ENCODE measurements around the gene CXorf38. TPM values are rescaled to one million over a fixed set of nuclear protein-coding genes. Genes with fewer than 3 reads are reported as not detected.
A peak's percentile ranks its signal among the peaks of the same experiment; 100 is the strongest.
"Not testable (repeated sequence)": the region's sequence is repeated elsewhere in the genome, so short reads cannot be mapped to it uniquely, and the experiment has no call there.

Gene CXorf38
- total RNA-seq, 2 experiments from 2014 or later = 19.5 to 19.8 TPM

DNA sequence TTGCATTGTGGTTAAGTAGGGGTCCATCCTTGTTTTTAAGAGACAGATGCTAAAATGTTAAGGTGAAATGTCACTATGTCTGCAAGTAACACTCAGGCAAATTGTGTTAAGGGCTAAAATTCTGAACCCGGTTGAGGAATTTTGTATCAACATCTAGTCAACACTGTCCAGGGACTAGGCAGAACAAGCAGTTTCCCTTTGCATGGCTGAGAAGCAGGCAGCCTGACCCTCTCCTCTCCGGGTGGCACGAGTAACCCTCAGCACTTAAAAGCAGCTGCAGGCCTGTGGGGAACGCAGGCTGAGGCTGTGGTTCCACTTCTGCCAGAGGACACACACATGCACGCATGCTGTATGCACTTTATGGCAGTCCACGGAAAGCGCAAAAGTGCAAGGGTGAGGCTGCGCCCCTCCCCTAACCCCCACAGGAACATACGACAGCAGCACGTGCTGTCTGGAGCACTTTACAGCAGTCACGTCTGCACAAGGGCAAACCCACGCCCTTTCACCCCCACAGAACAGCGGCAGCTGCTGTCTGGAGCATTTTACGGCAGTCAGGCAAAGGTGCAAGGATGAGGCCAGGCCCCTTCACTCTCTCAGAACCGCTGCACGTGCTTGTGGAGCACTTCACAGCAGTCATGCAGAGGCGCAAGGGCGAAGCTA, 24.8 kb downstream of the CXorf38 start:
- ChIA-PET POLR2A (no interaction called here), CTCF (no interaction called here)
- H3K9me3 Mint-ChIP-seq = no peaks in the 10 kb centered on the region

DNA sequence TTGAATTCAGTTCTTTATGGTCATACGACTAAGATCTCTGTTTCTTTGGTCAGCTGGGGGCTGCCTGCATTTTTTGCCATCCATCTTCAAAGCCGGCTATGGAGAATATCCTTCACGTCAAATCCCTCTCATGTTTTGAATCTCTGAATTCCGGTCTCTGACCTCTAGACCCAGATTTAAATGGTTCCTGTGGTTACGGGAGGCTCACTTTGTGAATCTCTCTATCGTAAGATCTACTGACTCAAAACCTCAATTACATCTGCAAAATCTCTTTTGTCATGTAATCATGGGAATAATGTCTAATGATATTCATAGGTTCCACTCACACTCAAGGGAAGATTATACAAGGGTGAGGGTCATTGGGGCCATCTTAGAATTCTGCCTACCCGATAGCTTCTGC, 29.8 kb downstream of the CXorf38 start:
- CTCF ChIA-PET = interaction anchor here (0.6 kb wide), 1 partner anchor 79 kb away, joined by 3 read pairs; no protein-coding TSS in a partner anchor
- DNase-seq = no peak
- Mint-ChIP-seq H3K36me3 (ENCODE audit: low read depth) (no peaks in the 10 kb centered on the region), H3K27me3 (no peaks in the 10 kb centered on the region), H3K27ac (no peak overlapping the region), H3K4me1 (no peaks in the 10 kb centered on the region), H3K9me3 (no peaks in the 10 kb centered on the region), H3K4me3 (no peak overlapping the region)
- POLR2A ChIA-PET = no interaction called here

More for the DNA sequence above, 24.8 kb downstream of the CXorf38 start:
- Mint-ChIP-seq H3K4me1 (no peaks in the 10 kb centered on the region), H3K27me3 (no peaks in the 10 kb centered on the region), H3K27ac (no peak overlapping the region), H3K4me3 (no peak overlapping the region), H3K36me3 (ENCODE audit: low read depth) (peaks cover 3% of the 10 kb centered on the region)
- DNase-seq = no peak

DNA sequence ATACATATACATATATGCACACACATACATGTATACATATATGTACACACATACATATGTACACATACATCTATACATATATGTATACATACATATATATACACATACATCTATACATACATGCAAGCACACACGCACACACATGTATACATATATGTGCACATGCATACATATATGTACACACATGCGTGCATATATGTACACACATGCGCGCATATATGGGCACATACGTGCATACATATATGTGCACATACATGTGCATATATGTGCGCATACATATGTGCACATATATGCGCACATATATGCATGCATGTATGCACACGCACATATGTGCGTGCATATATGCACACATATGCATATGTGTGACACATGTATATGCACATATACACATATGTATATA, 31.4 kb downstream of the CXorf38 start:
- H3K27me3 Mint-ChIP-seq = no peaks in the 10 kb centered on the region
- ChIA-PET POLR2A (no interaction called here), CTCF (no interaction called here)
- H3K27ac Mint-ChIP-seq = no peak overlapping the region
- H3K36me3 Mint-ChIP-seq (ENCODE audit: low read depth) = no peaks in the 10 kb centered on the region
- H3K9me3 Mint-ChIP-seq = no peaks in the 10 kb centered on the region
- H3K4me1 Mint-ChIP-seq = no peaks in the 10 kb centered on the region
- H3K4me3 Mint-ChIP-seq = no peak overlapping the region
- no peak for DNase-seq

GRCh38 chrX:40612511-40612910, 34.9 kb downstream of the CXorf38 start:
- H3K27ac Mint-ChIP-seq = no peak overlapping the region
- DNase-seq = no peak
- CTCF ChIA-PET = interaction anchor here (0.6 kb wide), 1 partner anchor 182 kb away, joined by 3 read pairs; no protein-coding TSS in a partner anchor

GRCh38 chrX:40607381-40607780, 40.0 kb downstream of the CXorf38 start:
- Mint-ChIP-seq H3K9me3 (no peaks in the 10 kb centered on the region), H3K27me3 (no peaks in the 10 kb centered on the region), H3K4me1 (no peaks in the 10 kb centered on the region), H3K27ac (no peak overlapping the region), H3K4me3 (no peak overlapping the region), H3K36me3 (ENCODE audit: low read depth) (peaks cover 4% of the 10 kb centered on the region)
- ChIA-PET CTCF (no interaction called here), POLR2A (interaction anchor here (0.6 kb wide), 1 partner anchor 31 kb away, joined by 4 read pairs; no protein-coding TSS in a partner anchor)
- DNase-seq = no peak

More at GRCh38 chrX:40612511-40612910, 34.9 kb downstream of the CXorf38 start:
- no peaks in the 10 kb centered on the region for H3K27me3 Mint-ChIP-seq
- H3K4me1 Mint-ChIP-seq = no peaks in the 10 kb centered on the region
- H3K36me3 Mint-ChIP-seq (ENCODE audit: low read depth) = no peaks in the 10 kb centered on the region
- H3K4me3 Mint-ChIP-seq = no peak overlapping the region
- POLR2A ChIA-PET = no interaction called here
- H3K9me3 Mint-ChIP-seq = no peaks in the 10 kb centered on the region

GRCh38 chrX:40603446-40603845, 43.9 kb downstream of the CXorf38 start:
- Mint-ChIP-seq H3K4me3 (no peak overlapping the region), H3K9me3 (no peaks in the 10 kb centered on the region), H3K27ac (no peak overlapping the region), H3K27me3 (no peaks in the 10 kb centered on the region), H3K4me1 (no peaks in the 10 kb centered on the region), H3K36me3 (ENCODE audit: low read depth) (peaks cover 20% of the 10 kb centered on the region)
- ChIA-PET POLR2A (no interaction called here), CTCF (no interaction called here)
- no peak for DNase-seq

DNA sequence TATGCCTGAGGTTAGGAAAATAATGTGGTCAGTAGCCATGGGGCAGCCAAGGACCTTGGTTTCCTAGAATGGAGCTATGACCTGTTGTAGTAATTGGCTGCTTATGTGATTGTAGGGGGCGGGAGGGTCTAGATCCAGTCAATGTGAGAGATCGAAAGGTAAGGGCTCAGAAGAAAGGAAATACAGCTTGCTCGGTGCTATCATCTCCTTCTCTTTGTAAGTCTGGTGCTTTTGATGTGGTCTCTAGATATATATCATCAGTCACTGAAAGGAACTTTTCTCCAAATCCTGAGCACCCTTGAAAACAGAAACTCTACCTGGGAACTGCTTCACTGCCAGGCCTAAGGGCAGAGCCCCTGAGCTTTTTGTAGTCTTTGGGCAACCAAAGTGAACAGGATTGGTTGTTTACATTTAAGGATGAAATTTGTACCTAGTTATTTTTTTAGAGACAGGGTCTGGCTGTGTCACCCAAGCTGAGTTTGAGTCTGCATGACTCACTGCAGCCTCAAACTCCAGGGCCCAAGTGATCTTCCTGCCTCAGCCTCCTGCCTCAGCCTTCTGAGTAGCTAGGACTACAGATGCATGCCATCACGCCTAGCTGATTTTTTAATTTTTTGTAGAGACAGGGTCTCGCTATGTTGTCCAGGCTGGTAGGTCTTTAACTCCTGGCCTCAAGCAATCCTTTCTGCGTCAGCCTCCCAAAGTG, 57.6 kb downstream of the CXorf38 start:
- not testable (repeated sequence) for H3K27me3 Mint-ChIP-seq, H3K9me3 Mint-ChIP-seq
- Mint-ChIP-seq H3K27ac (peak overlapping the region; percentile 82), H3K4me1 (peaks cover 37% of the 10 kb centered on the region), H3K36me3 (ENCODE audit: low read depth) (peaks cover 24% of the 10 kb centered on the region), H3K4me3 (peak overlapping the region; percentile 40)
- CTCF ChIA-PET = interaction anchor here (0.6 to 1.5 kb wide), 4 partner anchors 46 to 572 kb away, joined by 3 to 6 read pairs (median 3); no protein-coding TSS in a partner anchor
- DNase-seq = peak; percentile 39
- POLR2A ChIA-PET = interaction anchor here (0.5 to 0.6 kb wide), 2 partner anchors 727 to 753 kb away, joined by 3 to 5 read pairs; no protein-coding TSS in a partner anchor

GRCh38 chrX:40587623-40588022, 59.7 kb downstream of the CXorf38 start:
- H3K36me3 Mint-ChIP-seq (ENCODE audit: low read depth) = peaks cover 16% of the 10 kb centered on the region
- peaks cover 46% of the 10 kb centered on the region for H3K4me1 Mint-ChIP-seq
- H3K4me3 Mint-ChIP-seq, DNase-seq, H3K9me3 Mint-ChIP-seq, POLR2A ChIA-PET, CTCF ChIA-PET, H3K27me3 Mint-ChIP-seq, H3K27ac Mint-ChIP-seq: not testable (repeated sequence)

DNA sequence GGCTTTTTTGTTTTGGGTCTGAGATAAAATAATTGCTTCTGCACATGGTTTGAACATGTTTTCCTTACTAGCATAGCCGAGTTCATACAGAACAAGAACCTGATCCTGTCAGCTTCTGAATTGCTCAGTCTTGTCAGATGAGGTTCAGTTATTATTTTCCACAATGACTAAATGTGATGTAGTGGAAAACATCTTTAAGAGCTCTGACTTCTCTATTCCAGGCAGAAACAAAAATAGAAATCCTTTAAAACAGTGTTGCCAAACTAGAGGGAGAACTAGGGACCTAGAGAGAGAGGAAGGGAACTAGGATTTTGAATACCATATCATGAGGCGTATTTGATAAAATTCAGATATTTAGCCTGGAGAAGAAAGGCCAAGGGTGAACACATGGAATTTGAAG, 64.5 kb downstream of the CXorf38 start:
- H3K4me3 Mint-ChIP-seq = peak overlapping the region; percentile 75
- no peak for DNase-seq
- H3K9me3 Mint-ChIP-seq = no peaks in the 10 kb centered on the region
- no peaks in the 10 kb centered on the region for H3K27me3 Mint-ChIP-seq
- ChIA-PET CTCF (no interaction called here), POLR2A (no interaction called here)
- peaks cover 35% of the 10 kb centered on the region for H3K4me1 Mint-ChIP-seq
- peaks cover 3% of the 10 kb centered on the region for H3K36me3 Mint-ChIP-seq (ENCODE audit: low read depth)
- H3K27ac Mint-ChIP-seq = no peak overlapping the region

- DNase-seq; H3K9me3 Mint-ChIP-seq; POLR2A ChIA-PET; H3K27ac Mint-ChIP-seq; CTCF ChIA-PET; H3K36me3 Mint-ChIP-seq (ENCODE audit: low read depth); H3K27me3 Mint-ChIP-seq: not testable (repeated sequence)
- H3K4me3 Mint-ChIP-seq = peak overlapping the region; percentile 75
- peaks cover 30% of the 10 kb centered on the region for H3K4me1 Mint-ChIP-seq
Measured at GRCh38 chrX:40582178-40582577, 65.2 kb downstream of the CXorf38 start.

DNA sequence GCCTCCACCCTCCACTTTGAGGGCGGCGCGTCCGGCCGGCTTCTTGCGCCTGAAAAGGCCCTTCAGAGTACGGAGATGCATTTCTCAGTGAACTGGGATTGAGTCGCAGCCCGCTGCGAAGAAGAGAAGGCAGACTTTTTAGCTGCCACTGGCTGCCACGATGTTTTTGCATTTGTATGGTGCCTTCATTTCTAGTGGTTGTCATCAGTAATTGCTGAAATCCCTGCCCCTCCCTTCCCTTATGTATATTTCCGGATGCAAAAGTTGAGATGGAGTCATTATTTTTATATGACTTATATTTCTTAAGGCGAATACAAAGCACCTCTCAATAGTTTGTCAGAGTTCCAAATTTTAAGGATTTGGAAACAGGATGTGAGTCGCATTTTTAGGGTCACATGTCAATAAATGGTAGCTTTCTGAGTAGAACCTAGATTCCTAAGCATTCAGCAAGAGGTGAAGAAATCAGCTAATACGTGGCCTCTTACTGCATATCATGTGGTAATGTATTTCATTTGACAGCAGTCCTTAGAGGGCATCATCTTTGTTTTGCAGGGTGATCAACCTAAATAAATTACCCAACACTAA, 65.9 kb downstream of the CXorf38 start:
- peaks cover 3% of the 10 kb centered on the region for H3K36me3 Mint-ChIP-seq (ENCODE audit: low read depth)
- peak overlapping the region; percentile 89 for H3K27ac Mint-ChIP-seq
- H3K4me1 Mint-ChIP-seq = peaks cover 29% of the 10 kb centered on the region
- POLR2A ChIA-PET = no interaction called here
- no peaks in the 10 kb centered on the region for H3K9me3 Mint-ChIP-seq
- peak overlapping the region; percentile 75 for H3K4me3 Mint-ChIP-seq
- H3K27me3 Mint-ChIP-seq = no peaks in the 10 kb centered on the region
- CTCF ChIA-PET = interaction anchor here (0.7 kb wide), 1 partner anchor 319 kb away, joined by 3 read pairs; no protein-coding TSS in a partner anchor
- peak; percentile 16 for DNase-seq

GRCh38 chrX:40580537-40581335, 66.6 kb downstream of the CXorf38 start, which contains the start of gene ATP6AP2:
Gene ATP6AP2 (plus strand): TSS chrX:40580970. CDS start chrX:40581066, 96 bp downstream.
- CTCF ChIA-PET = no interaction called here

More at GRCh38 chrX:40580537-40581335, 66.6 kb downstream of the CXorf38 start, which contains the start of gene ATP6AP2:
- POLR2A ChIA-PET = no interaction called here
- Mint-ChIP-seq H3K4me1 (peaks cover 24% of the 10 kb centered on the region), H3K27me3 (no peaks in the 10 kb centered on the region), H3K9me3 (no peaks in the 10 kb centered on the region), H3K27ac (peak within 1 kb of the TSS; percentile 96), H3K4me3 (peak within 1 kb of the TSS; percentile 89), H3K36me3 (ENCODE audit: low read depth) (peaks cover 3% of the 10 kb centered on the region)
- DNase-seq = peak; percentile 93

All from activated CD4-positive, alpha-beta T cell treated with anti-CD3 and anti-CD28 coated beads, Interleukin-2, amount 10 ng/mL, durations not matched to agents 7 days and 5 days (primary cell).